Measurements from ENCODE around the gene RAB31.

Gene RAB31

GRCh38 chr18:9796935-9797549 is 88.9 kb downstream of the RAB31 start:
- no peak for DNase-seq

- DNase-seq, result no peak
These were observed 94.3 kb downstream of the RAB31 start for GRCh38 chr18:9802175-9803062.

- no peak for DNase-seq
These were observed 95.1 kb downstream of the RAB31 start for GRCh38 chr18:9803063-9803697.

- no peak for DNase-seq
These were observed 95.8 kb downstream of the RAB31 start for GRCh38 chr18:9803698-9804516.

GRCh38 chr18:9804517-9805104 is 96.5 kb downstream of the RAB31 start:
- no peak for DNase-seq

GRCh38 chr18:9806905-9807304 is 98.8 kb downstream of the RAB31 start:
- no peak for DNase-seq

GRCh38 chr18:9808295-9809241 is 100.5 kb downstream of the RAB31 start:
- no peak for DNase-seq

- DNase-seq, result no peak
These were observed 101.6 kb downstream of the RAB31 start for GRCh38 chr18:9809697-9810096.

- DNase-seq, result no peak
These were observed 102.2 kb downstream of the RAB31 start for GRCh38 chr18:9810299-9810698.

GRCh38 chr18:9810994-9811705 is 103.0 kb downstream of the RAB31 start:
- DNase-seq, result no peak

GRCh38 chr18:9811978-9812377 is 103.9 kb downstream of the RAB31 start:
- no peak for DNase-seq

GRCh38 chr18:9814431-9814830 is 106.3 kb downstream of the RAB31 start:
- no peak for DNase-seq

GRCh38 chr18:9817286-9817685 is 109.2 kb downstream of the RAB31 start:
- no peak for DNase-seq

GRCh38 chr18:9817725-9818422 is 109.8 kb downstream of the RAB31 start:
- no peak for DNase-seq

GRCh38 chr18:9818423-9818734 is 110.3 kb downstream of the RAB31 start:
- no peak for DNase-seq

GRCh38 chr18:9820127-9820526 is 112.0 kb downstream of the RAB31 start:
- DNase-seq, result no peak

GRCh38 chr18:9820719-9821118 is 112.6 kb downstream of the RAB31 start:
- no peak for DNase-seq

- DNase-seq, result no peak
These were observed 114.6 kb downstream of the RAB31 start for GRCh38 chr18:9822587-9823185.

GRCh38 chr18:9823805-9824473 is 115.8 kb downstream of the RAB31 start:
- DNase-seq, result no peak
